GM18498 (cell line): ENCODE results near the gene PDE1A.

ENCODE experiments used
- ATAC-seq: cut with Tn5 transposase; IDR thresholded peaks from one replicate; pipeline ENCODE4 v1.9.1; 2021; ENCODE audit warnings: mild to moderate bottlenecking, moderate library complexity; ENCODE audit not compliant: unreplicated experiment

The PDE1A gene

DNA sequence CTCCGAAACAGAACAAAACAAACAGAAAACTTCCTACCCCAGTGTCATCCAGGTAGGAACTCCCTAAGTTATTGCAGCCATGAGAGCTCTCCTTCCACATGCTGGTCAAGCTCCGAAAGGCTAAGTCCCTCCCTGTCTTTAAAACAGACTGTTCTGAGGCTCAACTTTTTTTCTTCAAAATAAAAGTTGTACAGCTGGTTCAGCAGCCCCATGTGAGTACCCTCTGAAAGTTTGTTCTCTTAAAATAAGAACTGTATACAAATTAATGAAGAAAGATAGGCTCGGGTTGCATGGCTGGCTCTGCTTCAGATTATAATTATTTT lies at the start of gene PDE1A:
Gene PDE1A (minus strand): TSS at position 119 of the 323 bp plus-strand sequence.
- no peak for ATAC-seq

- ATAC-seq: no peak
Measured at GRCh38 chr2:182473635-182474034, 46.8 kb upstream of the PDE1A start.

- ATAC-seq: no peak
Measured at GRCh38 chr2:182463760-182464159, 36.9 kb upstream of the PDE1A start.

DNA sequence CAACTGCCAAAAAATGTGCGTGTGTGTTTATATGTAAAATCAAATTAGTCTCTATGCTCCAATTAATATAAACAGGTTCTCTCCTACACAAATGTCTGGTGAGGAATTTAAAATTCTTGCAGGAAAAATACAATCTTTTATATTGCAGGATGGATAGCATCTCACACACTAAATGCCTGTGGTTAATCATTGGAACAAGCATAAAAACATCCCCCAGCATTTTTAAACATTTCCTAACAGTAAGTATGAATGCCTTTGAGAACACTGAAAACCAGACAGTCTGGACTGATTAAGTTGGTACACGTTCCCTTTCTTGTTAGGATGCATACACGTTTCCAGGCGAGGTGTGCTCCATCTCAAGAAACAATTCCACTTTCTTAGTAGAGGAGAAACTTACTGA lies 29.9 kb upstream of the PDE1A start:
- ATAC-seq: no peak

DNA sequence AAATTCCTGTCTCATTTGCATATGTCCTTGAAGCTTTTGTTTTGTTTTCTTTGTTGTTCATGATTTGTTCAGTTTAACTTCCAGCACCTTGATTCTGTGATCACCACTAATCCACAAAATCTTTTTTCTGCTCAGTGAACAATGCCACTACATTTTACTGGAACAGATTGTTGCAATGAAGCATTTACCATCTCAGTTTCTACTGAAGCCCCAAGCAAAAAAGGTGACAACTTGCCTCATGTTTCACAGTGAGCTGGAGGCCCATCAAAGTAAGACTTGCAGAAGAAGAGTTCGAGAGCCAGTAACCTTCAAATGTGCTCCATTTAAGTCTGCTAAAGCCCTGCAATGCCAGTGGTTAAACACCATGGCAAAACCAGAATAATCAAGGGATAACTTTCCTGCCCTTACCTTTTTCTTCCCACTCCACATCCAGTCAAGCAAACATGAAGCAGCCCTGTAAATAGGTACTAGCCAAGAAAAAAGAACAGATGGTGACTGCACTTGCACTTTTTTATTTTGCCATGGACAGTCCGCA lies 25.7 kb upstream of the PDE1A start:
- ATAC-seq: no peak

- ATAC-seq: no peak
Measured at GRCh38 chr2:182448371-182448770, 21.5 kb upstream of the PDE1A start.

DNA sequence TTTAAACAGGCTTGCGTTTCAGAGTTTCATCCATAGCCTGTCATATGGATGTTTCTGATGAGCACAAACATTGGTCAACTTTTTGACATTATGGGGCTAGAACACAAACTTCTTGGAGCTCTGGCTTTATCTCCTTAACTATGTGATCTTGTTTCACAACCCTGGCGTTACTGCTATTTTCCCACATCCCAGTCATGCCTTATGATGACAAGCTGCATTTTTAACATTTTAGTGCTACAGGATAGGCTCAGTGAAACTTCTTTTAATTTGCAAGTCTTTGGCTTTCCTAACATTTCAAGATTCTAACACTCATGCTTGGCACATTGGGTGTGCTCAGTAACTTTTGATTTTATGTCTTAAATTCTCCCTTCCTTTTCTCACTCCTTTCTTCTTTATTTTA lies 21.0 kb upstream of the PDE1A start:
- no peak for ATAC-seq

- ATAC-seq: no peak
Measured at GRCh38 chr2:182447163-182447562, 20.3 kb upstream of the PDE1A start.

DNA sequence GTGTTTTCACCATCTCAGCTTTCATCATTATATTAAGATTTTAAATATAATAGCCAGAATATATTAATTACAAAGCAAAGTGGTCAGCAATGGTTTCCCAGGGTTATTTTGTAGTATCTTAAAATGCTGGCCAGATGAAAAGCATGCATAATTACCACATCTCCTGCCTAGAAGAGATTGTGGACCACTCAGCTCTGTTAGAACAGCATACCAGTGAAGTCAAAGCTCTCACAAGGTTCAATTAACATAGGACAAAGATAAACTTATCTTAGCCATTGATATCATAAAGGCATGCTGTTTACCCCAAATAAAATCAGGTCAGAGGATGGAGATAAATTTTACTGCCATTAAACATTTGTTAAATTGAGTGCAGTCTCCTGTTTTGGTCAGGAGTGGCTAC lies 19.3 kb upstream of the PDE1A start:
- ATAC-seq: no peak

DNA sequence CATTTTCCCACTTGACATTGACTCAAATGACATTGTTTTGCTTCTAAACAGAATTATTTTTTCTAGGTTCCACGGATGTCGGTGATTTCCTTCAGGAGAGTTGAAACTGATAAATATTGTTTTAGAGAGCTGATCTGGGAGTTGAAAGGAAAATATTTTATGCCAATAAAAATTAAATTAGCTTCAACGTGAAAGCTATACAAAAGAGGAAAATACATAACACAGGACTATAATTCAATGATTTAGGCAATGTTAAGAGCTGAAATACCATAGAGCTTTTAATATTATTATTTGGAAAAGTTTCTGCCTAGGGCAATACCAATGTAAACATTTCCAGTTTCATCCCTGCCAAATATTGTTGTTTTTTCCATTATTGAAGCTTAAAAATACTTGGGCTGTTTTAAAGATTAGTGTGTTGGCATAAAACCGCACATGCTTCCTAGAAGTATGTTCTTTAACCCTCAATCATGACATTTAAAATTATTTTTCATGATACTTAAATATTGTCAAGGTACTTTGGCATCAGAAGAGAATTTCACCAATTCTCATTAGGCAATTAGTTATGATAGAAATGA lies 18.6 kb upstream of the PDE1A start:
- ATAC-seq: no peak

- no peak for ATAC-seq
Measured at GRCh38 chr2:182444806-182445205, 18.0 kb upstream of the PDE1A start.

DNA sequence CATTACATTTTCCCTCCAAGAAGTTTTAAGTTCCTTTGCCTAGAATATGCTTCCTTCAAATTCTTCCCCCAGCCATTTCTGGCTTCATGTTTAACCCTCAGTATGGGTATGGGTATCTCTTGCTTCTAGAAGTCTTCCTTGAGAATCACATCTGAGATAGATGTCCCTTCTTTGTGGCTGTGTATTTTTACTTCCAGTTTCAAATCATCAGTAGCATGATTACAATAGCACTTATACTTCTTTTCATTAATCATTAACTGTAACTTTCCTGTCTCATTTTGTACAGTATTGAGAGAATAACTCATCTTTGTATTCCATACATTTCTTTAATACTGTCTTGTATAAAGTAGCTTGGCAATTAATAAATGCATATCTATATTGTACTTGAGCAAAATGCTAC lies 17.3 kb upstream of the PDE1A start:
- no peak for ATAC-seq

DNA sequence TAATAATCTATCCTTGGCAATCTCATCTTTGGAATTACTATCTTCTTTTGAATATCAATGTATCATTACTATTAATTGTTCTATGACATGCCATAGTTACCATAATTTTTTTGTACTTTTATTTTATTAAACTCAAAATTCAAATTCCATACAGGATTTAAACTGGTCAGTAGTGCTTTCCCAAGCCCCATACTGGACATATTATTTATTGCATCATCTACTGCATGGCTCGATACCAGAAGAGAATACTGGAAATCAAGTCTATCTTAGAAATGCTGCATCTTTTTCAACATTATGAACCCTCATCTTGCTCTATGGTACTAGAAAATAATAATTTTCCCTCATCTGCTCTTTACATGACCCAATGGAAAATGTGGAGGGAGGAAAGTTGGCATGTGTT lies 9.4 kb upstream of the PDE1A start:
- no peak for ATAC-seq

DNA sequence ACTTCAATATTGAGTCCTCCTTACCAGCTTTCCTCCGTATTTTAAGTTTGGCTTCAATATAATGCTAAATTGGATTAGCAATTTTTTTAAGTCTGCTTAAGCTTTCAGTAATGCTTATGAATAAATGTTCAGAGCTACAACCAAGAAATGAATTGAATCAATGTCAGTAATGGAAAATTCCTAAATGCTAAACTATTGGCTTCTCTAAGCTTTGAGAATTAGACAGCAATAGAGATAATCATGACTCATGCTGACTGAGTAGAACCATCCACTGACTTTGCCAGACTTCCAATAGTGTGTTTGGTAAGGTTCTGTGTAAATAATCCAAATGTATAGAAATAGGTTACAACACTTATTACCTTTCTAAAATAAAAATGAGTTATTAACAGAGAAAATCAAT lies 8.9 kb upstream of the PDE1A start:
- ATAC-seq: no peak

GRCh38 chr2:182432051-182432450 lies 5.2 kb upstream of the PDE1A start:
- ATAC-seq: no peak

DNA sequence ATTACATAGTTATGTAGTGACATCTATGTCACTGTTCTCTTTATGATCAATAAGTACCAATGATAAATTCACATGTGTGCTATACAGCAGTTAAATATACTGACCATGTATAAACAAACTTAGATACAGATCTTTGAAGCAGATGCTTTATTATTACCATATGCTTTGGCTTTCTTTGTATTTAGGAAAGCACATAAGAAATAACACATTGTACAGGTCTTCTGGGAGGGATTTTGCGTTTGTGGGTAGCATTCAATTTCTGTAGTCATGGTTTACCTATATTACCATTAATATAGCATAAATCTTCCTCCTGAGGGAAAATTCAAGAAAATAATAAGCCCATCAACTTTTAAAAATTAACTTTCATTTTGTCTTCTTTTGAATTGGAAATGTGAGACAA lies 1.6 kb upstream of the PDE1A start:
- ATAC-seq: no peak

- no peak for ATAC-seq
Measured at GRCh38 chr2:182426082-182426917, 536 bp downstream of the PDE1A start.

GRCh38 chr2:182422864-182423263 lies 4.0 kb downstream of the PDE1A start:
- no peak for ATAC-seq

DNA sequence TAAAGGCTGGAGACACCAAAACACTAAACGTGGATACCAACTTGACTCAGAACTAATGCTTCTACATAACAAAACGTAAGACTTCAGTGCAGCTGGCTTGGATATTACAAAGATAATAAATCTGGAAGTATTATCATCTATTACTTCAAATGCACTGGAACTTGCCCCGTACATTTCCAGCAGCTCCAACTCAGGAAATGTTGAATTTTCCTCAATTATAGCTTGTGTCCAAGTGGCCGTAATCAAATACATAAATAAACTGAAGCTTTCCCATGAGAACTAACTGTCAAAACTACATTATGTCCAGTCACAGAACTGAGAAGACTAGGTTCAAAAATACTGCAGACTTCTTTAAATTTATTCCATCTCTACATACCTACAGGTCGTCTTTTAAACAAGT lies 6.2 kb downstream of the PDE1A start:
- no peak for ATAC-seq

DNA sequence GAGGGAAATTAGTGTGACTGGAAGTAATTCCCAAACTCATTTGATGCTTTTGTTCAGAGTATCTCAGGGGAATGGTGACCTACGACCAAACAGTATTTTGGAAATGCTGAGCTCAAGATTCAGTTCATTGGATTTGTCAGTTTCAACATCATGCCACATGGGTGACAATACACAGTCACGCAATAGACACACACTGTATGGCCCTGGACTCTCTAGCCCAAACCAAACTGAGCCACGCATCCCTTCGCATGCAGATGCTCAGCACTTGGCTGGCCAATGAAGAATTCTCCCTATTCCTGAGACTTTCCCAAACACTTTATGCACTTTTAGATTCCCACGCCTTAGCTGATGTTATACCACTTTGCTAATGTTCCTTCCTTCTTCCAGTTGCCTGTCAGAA lies 10.0 kb downstream of the PDE1A start:
- no peak for ATAC-seq

DNA sequence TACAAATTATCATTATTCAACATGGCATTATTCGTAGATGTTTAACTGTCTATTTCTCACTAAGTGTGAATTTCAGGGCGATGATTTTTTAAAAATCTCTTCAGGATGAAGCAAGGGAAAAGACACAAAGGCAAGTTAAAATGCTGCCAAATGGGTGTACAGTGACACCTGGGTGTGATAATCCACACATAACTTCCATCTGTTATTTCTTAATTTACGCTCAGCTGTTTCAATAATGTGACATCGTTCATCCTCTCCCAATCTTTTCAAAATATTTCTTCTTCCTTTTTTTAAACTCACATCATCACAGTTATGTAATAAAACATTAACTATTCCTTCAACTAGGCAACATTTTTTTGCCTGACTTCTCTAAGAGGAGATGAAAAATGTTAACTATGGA lies 10.6 kb downstream of the PDE1A start:
- no peak for ATAC-seq

- ATAC-seq: no peak
Measured at GRCh38 chr2:182415771-182416170, 11.1 kb downstream of the PDE1A start.

DNA sequence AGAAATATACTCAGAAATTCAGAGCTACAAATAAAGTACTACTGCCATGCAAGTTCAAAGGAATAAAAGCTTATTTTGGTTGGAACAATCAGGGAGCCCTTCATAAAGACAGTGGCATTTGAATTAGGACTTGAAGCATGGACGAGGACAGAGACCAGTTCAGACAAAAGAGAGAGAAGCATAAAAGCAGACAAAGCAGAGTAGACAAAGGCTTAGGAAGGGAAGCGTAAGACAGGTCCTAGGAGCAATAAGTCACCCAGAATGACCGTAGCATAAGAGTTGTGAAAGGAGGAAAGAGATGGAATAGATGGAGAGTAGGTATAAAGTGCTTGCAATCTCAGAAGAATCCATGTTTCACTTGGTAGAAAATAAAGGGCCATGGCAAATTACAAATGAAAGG lies 14.0 kb downstream of the PDE1A start:
- ATAC-seq: no peak
